Smooth muscle cell (in vitro differentiated cells): ENCODE results near the gene NOTUM. TPM values are rescaled to one million over a fixed set of nuclear protein-coding genes. Genes with fewer than 3 reads are reported as not detected.

Source experiments
- DNase-seq: peaks from one replicate; lab custom pipeline; 2025; ENCODE audit not compliant: unreplicated experiment; lab: John Stamatoyannopoulos, UW
- H2AFZ ChIP-seq: fragments of 200-600 bp; sonication (generic); 2 replicates; pipeline ENCODE4 v1.6.0; 2016; ENCODE audit warnings: antibody characterized with exemption, low read depth, mild to moderate bottlenecking
- H3F3A ChIP-seq: fragments of 200-600 bp; sonication (generic); 2 replicates; pipeline ENCODE4 v1.6.0; 2017; ENCODE audit warnings: antibody characterized with exemption, low read depth
- H3K27ac ChIP-seq: fragments of 200-600 bp; sonication (generic); 2 replicates; pipeline ENCODE4 v1.5.1; 2016; ENCODE audit warnings: low read depth, mild to moderate bottlenecking
- H3K27me3 ChIP-seq: fragments of 200-600 bp; sonication (generic); 2 replicates; pipeline ENCODE4 v1.6.1; 2016; ENCODE audit warnings: low read depth, mild to moderate bottlenecking
- H3K36me3 ChIP-seq: fragments of 200-600 bp; sonication (generic); 2 replicates; pipeline ENCODE4 v1.5.1; 2016; ENCODE audit warnings: low read depth
- H3K4me1 ChIP-seq: fragments of 200-600 bp; sonication (generic); 2 replicates; pipeline ENCODE4 v1.5.1; 2016; ENCODE audit warnings: low read depth
- H3K4me2 ChIP-seq: fragments of 200-600 bp; sonication (generic); 2 replicates; pipeline ENCODE4 v1.6.0; 2016; ENCODE audit warnings: mild to moderate bottlenecking
- H3K4me3 ChIP-seq: fragments of 200-600 bp; sonication (generic); 2 replicates; pipeline ENCODE4 v1.5.1; 2016; ENCODE audit warnings: mild to moderate bottlenecking
- H3K79me2 ChIP-seq: fragments of 200-600 bp; sonication (generic); 2 replicates; pipeline ENCODE4 v1.6.0; 2016; ENCODE audit warnings: low read depth, mild to moderate bottlenecking
- H3K9ac ChIP-seq: fragments of 200-600 bp; sonication (generic); 2 replicates; pipeline ENCODE4 v1.6.0; 2016; ENCODE audit warnings: low read depth
- H3K9me3 ChIP-seq: fragments of 200-600 bp; sonication (generic); replicated peaks from 2 replicates; pipeline ENCODE4 v1.5.1; 2016; ENCODE audit warnings: low read depth
- H4K20me1 ChIP-seq: fragments of 200-600 bp; sonication (generic); 2 replicates; pipeline ENCODE4 v1.6.0; 2016; ENCODE audit warnings: low read depth
- CTCF ChIP-seq: fragments of 200-600 bp; sonication (generic); IDR thresholded peaks from 2 replicates; pipeline ENCODE4 v1.5.1; 2017; ENCODE audit warnings: borderline replicate concordance, mild to moderate bottlenecking, antibody characterized with exemption; ENCODE audit not compliant: insufficient read depth, poor library complexity, severe bottlenecking
- WGBS: methylation state at CpG from one replicate; pipeline ENCODE4 v1.1.7; 2016; ENCODE audit warnings: low lambda C conversion rate; 5-methylcytosine and 5-hydroxymethylcytosine counted together
- polyA plus RNA-seq: library from polyadenylated mRNA; unstranded; fragments of >200 nt; fragmentation: Nextera tagmentation; extraction: Ambion mirVana; gene quantifications from 2 replicates; pipeline ENCODE4 v1.2.1, GENCODE V29; 2016
- total RNA-seq: library from RNA; depleted of rRNA; stranded (reverse); fragments of >200 nt; gene quantifications from 2 replicates; pipeline ENCODE4 v1.2.3, GENCODE V29; 2014

The NOTUM gene
- total RNA-seq (0.90 and 1.3 TPM in 2 replicates), polyA plus RNA-seq (0.24 and 2.9 TPM in 2 replicates)

- H3K9ac ChIP-seq, result no peak within 1 kb of the TSS
- H3K9me3 ChIP-seq, result no peaks in the 10 kb centered on the region
- peak within 1 kb of the TSS; percentile 31 for H2AFZ ChIP-seq
- no peaks in the 10 kb centered on the region for H3K4me1 ChIP-seq
- peaks cover 30% of the 10 kb centered on the region for H3K27me3 ChIP-seq
- DNase-seq, result no peak
- H3K79me2 ChIP-seq, result no peaks in the 10 kb centered on the region
- H3K4me2 ChIP-seq, result peak within 1 kb of the TSS; percentile 85
- H3K27ac ChIP-seq, result no peak within 1 kb of the TSS
- no peaks in the 10 kb centered on the region for H3K36me3 ChIP-seq
- H3K4me3 ChIP-seq, result peak within 1 kb of the TSS; percentile 50
- H4K20me1 ChIP-seq, result no peaks in the 10 kb centered on the region
- WGBS, result 1% methylated on average over 40 of the region's 65 CpGs
- peaks cover 11% of the 10 kb centered on the region for H3F3A ChIP-seq
- TF ChIP-seq CTCF, result peak; percentile 4
Observed at GRCh38 chr17:81961087-81961511, at the start of gene NOTUM. Gene NOTUM, minus strand, starts transcription at chr17:81961187. Its CDS starts 278 bp downstream, at chr17:81960909.

- 94% methylated on average over 15 of the region's 15 CpGs for WGBS
- DNase-seq, result no peak
- Histone ChIP-seq H4K20me1 (no peaks in the 10 kb centered on the region), H3K36me3 (no peaks in the 10 kb centered on the region), H2AFZ (no peak overlapping the region), H3K4me2 (no peak overlapping the region), H3K9me3 (no peaks in the 10 kb centered on the region), H3K9ac (no peak overlapping the region), H3K4me1 (peaks cover 1% of the 10 kb centered on the region), H3K27me3 (no peaks in the 10 kb centered on the region), H3K27ac (no peak overlapping the region), H3F3A (no peaks in the 10 kb centered on the region), H3K4me3 (no peak overlapping the region), H3K79me2 (no peaks in the 10 kb centered on the region)
- TF ChIP-seq CTCF, result no peak
Observed at GRCh38 chr17:82009413-82009812, 48.4 kb upstream of the NOTUM start.

- Histone ChIP-seq H3K9me3 (no peaks in the 10 kb centered on the region), H2AFZ (no peak overlapping the region), H3K4me3 (no peak overlapping the region), H3K79me2 (no peaks in the 10 kb centered on the region), H3K27ac (no peak overlapping the region), H3K4me2 (no peak overlapping the region), H3K9ac (no peak overlapping the region), H3K36me3 (no peaks in the 10 kb centered on the region), H3K4me1 (peaks cover 6% of the 10 kb centered on the region), H4K20me1 (no peaks in the 10 kb centered on the region), H3F3A (no peaks in the 10 kb centered on the region), H3K27me3 (no peaks in the 10 kb centered on the region)
- TF ChIP-seq CTCF, result no peak
- DNase-seq, result no peak
- 95% methylated on average over 27 of the region's 28 CpGs for WGBS
Observed at GRCh38 chr17:82008941-82009405, 48.0 kb upstream of the NOTUM start.

- no peaks in the 10 kb centered on the region for H3F3A ChIP-seq
- WGBS, result 95% methylated on average over 22 of the region's 26 CpGs
- no peaks in the 10 kb centered on the region for H3K36me3 ChIP-seq
- no peaks in the 10 kb centered on the region for H4K20me1 ChIP-seq
- no peaks in the 10 kb centered on the region for H3K27me3 ChIP-seq
- H3K4me2 ChIP-seq, result no peak overlapping the region
- peaks cover 6% of the 10 kb centered on the region for H3K4me1 ChIP-seq
- no peak overlapping the region for H3K9ac ChIP-seq
- H2AFZ ChIP-seq, result no peak overlapping the region
- H3K27ac ChIP-seq, result no peak overlapping the region
- H3K4me3 ChIP-seq, result no peak overlapping the region
- TF ChIP-seq CTCF, result no peak
- DNase-seq, result no peak
- H3K9me3 ChIP-seq, result no peaks in the 10 kb centered on the region
- no peaks in the 10 kb centered on the region for H3K79me2 ChIP-seq
Observed at GRCh38 chr17:82008258-82008940, 47.4 kb upstream of the NOTUM start.
